ENCODE measurements around the gene HEMGN.
"Not testable (repeated sequence)": the region's sequence is repeated elsewhere in the genome, so short reads cannot be mapped to it uniquely, and the experiment has no call there.

HEMGN gene

GRCh38 chr9:97978371-97979130 is 40.6 kb upstream of the HEMGN start:
- DNase-seq (ENCODE audit: low read depth): no peak
- no peak overlapping the region for H3K4me3 ChIP-seq (ENCODE audit: control insufficient read depth, low read depth, low read length)
- no peak for TF ChIP-seq CTCF (IDR thresholded peaks at IDR 0.05; ENCODE audit: control insufficient read depth, insufficient read depth, low read depth, low read length, missing control alignments)

- not testable (repeated sequence) for H3K4me3 ChIP-seq (ENCODE audit: control insufficient read depth, low read depth, low read length); DNase-seq (ENCODE audit: low read depth)
Observed at GRCh38 chr9:97976633-97977032, 38.7 kb upstream of the HEMGN start.

GRCh38 chr9:97975376-97975775 is 37.4 kb upstream of the HEMGN start:
- TF ChIP-seq CTCF (IDR thresholded peaks at IDR 0.05; ENCODE audit: control insufficient read depth, insufficient read depth, low read depth, low read length, missing control alignments): no peak
- no peak for DNase-seq (ENCODE audit: low read depth)
- H3K4me3 ChIP-seq (ENCODE audit: control insufficient read depth, low read depth, low read length): no peak overlapping the region

- no peak overlapping the region for H3K4me3 ChIP-seq (ENCODE audit: control insufficient read depth, low read depth, low read length)
- DNase-seq (ENCODE audit: low read depth): no peak
- no peak for TF ChIP-seq CTCF (IDR thresholded peaks at IDR 0.05; ENCODE audit: control insufficient read depth, insufficient read depth, low read depth, low read length, missing control alignments)
Observed at GRCh38 chr9:97972753-97973152, 34.8 kb upstream of the HEMGN start.

GRCh38 chr9:97970165-97970564 is 32.2 kb upstream of the HEMGN start:
- DNase-seq (ENCODE audit: low read depth): no peak
- TF ChIP-seq CTCF (IDR thresholded peaks at IDR 0.05; ENCODE audit: control insufficient read depth, insufficient read depth, low read depth, low read length, missing control alignments): no peak
- H3K4me3 ChIP-seq (ENCODE audit: control insufficient read depth, low read depth, low read length): no peak overlapping the region

GRCh38 chr9:97969014-97969413 is 31.0 kb upstream of the HEMGN start:
- H3K4me3 ChIP-seq (ENCODE audit: control insufficient read depth, low read depth, low read length): no peak overlapping the region
- no peak for TF ChIP-seq CTCF (IDR thresholded peaks at IDR 0.05; ENCODE audit: control insufficient read depth, insufficient read depth, low read depth, low read length, missing control alignments)
- no peak for DNase-seq (ENCODE audit: low read depth)

GRCh38 chr9:97966493-97966892 is 28.5 kb upstream of the HEMGN start:
- TF ChIP-seq CTCF (IDR thresholded peaks at IDR 0.05; ENCODE audit: control insufficient read depth, insufficient read depth, low read depth, low read length, missing control alignments): no peak
- no peak overlapping the region for H3K4me3 ChIP-seq (ENCODE audit: control insufficient read depth, low read depth, low read length)
- DNase-seq (ENCODE audit: low read depth): no peak

Measured in AG09309 (cell line).